NCI-H2196 (cell line): ENCODE measurements around the gene CCL20.
"Not testable (repeated sequence)": the region's sequence is repeated elsewhere in the genome, so short reads cannot be mapped to it uniquely, and the experiment has no call there.

ENCODE experiments used
- DNase-seq: peaks from one replicate; lab custom pipeline; 2025; ENCODE audit not compliant: unreplicated experiment; lab: John Stamatoyannopoulos, UW

Gene CCL20

DNA sequence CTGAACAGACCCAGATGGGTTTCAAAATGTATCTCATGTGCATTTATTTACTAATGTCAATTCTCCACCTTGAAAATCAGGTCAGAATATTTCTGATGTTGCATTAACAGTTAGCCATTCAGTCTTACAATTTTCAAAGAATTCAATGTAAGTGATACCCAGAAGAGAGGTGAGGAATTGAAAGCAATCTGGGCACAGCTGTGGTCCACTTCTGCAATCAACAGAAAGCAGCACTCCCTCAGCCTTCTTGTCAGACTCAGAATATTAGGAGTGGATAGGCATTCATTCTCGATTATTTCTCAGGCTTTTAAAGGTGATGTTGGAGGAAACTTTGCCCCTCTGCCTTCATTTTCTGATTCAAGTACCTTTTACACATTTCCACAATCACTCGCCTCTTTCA lies 15.7 kb downstream of the CCL20 start:
- DNase-seq = no peak

- DNase-seq = no peak
These were observed 20.8 kb downstream of the CCL20 start for GRCh38 chr2:227834423-227834822.

DNA sequence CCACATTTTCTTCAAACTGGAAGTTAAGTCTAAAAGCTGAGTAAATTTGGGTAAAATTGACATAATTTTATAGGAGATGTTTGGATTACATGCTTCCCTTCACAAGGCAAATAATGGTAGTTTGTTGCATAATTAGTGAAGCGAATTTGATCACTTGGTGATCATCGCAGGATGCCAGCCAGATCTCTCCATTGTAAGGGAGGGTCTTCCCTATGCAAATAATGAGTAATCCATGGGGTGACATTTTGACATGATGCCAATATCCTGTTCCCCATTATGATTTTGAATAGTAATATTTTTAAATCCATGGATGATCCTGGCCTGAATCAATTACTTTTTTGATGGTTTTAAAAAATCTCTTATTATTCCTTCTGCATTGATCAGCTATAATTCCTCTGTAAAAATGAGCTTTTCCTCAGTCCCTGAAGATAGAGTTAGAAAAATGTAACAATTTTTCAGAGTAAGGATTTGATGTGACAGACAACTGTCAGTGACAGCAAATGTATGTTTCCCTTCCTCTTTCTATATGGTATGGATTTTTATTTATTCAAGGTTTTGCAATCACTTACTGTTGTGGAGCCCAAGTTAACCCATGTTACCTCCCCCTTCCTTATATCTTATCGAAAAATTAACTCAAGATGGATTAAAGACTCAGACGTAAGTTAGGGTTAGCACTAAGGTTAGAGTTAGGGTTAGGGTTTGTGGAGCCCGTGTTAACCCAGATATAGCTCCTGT lies 21.4 kb downstream of the CCL20 start:
- DNase-seq = no peak

DNA sequence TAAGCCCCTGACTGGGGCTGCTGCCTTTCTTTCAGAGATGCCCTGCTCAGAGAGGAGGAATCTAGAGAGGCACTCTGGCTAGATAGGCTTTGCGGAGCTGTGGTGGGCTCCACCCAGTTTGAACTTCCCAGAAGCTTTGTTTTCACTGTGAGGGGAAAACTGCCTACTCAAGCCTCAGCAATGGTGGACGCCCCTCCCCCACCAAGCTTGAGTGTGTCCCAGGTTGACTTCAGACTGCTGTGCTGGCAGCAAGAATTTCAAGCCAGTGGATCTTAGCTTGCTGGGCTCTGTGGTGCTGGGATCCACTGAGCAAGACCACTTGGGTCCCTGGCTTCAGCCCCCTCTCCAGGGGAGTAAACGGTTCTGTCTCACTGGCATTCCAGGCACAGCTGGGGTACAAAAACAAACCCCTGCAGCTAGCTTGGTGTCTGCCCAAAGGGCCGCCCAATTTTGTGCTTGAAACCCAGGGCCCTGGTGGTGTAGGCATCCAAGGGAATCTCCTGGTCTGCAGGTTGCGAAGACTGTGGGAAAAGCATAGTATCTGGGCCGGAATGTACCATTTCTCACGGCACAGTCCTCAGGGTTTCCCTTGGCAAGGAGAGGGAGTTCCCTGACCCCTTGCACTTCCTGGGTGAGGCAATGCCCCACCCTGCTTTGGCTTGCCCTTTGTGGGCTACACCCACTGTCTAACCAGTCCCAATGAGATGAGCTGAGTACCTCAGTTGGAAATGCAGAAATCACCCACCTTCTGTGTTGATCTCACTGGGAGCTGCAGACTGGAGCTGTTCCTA lies 25.9 kb downstream of the CCL20 start:
- DNase-seq = not testable (repeated sequence)

GRCh38 chr2:227846831-227847230 lies 33.2 kb downstream of the CCL20 start:
- no peak for DNase-seq

- DNase-seq = no peak
These were observed 34.5 kb downstream of the CCL20 start for GRCh38 chr2:227848146-227848545.

DNA sequence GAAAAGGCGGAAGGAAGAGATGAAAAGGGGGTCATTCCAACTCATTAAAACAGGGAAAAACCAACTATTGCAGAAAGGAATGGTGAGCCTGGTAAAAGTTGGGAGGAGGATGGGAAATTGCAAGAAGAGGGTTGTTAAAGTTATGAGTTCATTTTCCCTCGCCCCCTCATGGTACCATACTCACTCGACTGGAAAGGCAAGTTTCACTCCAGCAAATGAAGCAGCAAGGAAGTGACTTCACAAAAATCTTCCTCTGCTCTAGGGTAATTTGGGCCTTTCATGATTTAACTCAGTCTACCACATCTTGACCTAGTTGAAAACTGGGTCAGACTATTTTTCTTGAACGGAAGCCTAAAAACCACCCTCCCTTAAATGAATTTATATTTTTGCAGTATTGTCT lies 34.9 kb downstream of the CCL20 start:
- DNase-seq = no peak

DNA sequence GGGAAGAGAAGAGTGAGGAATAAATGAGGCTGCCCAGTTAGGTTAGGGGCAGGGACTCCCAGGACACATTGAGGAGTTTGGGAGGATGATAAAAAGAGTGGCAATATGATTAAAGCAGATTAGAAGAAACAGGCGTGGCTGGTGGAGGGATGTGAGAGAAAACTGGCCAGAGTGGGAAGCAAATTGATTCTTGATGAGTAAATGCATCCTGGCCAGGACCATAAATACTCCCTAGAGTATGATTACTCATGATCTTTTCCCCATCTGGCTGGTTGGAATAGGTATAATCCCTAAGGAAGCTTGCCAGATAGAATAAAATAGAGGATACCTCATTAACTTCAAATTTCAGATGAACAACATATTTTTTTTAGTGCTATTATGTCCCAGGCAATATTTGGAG lies 36.3 kb downstream of the CCL20 start:
- DNase-seq = no peak

DNA sequence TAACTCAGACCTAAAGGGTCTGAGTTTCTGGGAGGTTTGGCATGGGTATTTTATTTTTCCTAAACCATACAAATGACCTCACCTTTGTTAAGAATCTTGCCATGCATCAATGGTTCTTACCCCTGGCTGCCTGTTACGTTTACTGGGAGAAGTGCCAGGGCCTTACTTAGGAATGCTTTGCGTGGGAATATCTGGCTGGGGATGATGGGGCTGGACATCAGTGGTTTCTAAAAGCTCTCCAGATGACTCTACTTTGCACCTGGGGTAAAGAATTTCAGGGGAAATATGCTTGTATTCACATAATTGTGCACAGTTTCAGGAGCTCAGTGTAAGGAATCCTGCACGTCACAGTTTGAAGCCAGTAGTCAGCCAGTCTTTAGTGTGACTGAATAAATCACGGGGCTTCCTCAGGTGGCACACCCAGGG lies 39.6 kb downstream of the CCL20 start:
- no peak for DNase-seq

- DNase-seq = no peak
These were observed 40.2 kb downstream of the CCL20 start for GRCh38 chr2:227853765-227854271.

GRCh38 chr2:227855440-227855839 lies 41.8 kb downstream of the CCL20 start:
- no peak for DNase-seq

DNA sequence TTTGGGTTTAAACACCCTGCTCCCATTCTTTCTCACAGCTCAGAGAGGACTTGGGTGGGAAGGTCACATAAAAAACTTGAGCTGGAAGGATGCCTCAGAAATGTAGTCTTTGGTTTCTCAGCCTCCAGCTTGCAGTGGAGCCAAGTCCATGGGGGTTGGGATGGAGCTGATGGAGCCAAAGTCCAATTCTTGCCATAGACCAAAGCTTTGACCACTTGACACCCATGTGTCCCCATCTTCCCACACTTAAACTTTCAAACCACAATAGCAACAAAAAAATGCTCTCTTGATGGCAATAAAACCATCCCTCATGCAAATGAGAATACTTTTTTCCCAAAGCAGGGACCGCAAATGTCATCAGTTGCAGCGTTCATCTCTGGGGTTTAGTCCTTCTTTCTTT lies 43.1 kb downstream of the CCL20 start:
- no peak for DNase-seq

- DNase-seq = no peak
These were observed 46.6 kb downstream of the CCL20 start for GRCh38 chr2:227860221-227860641.

DNA sequence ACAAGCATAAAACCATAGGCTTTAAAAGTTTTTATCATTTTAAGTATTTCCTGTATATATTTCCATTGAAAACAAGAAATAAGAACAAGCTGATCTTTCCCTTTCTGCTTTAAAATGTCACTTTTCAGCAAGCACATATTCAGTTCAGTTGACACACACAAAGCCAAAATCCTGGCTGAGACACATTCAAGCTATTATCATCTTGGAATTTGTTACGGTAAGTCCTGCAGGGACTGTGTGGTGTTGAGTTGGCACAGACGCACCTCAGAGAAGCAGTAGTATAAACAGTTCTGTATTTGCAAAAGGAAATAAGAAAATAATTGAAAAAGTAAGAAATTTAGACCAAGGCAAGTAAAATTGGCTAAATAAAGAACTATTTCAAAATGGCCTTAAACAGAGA lies 47.4 kb downstream of the CCL20 start:
- DNase-seq = no peak

GRCh38 chr2:227862227-227862740 lies 48.6 kb downstream of the CCL20 start:
- DNase-seq = peak; percentile 9

- DNase-seq = no peak
These were observed 49.3 kb downstream of the CCL20 start for GRCh38 chr2:227862741-227863588.

GRCh38 chr2:227864161-227864756 lies 50.6 kb downstream of the CCL20 start:
- no peak for DNase-seq

DNA sequence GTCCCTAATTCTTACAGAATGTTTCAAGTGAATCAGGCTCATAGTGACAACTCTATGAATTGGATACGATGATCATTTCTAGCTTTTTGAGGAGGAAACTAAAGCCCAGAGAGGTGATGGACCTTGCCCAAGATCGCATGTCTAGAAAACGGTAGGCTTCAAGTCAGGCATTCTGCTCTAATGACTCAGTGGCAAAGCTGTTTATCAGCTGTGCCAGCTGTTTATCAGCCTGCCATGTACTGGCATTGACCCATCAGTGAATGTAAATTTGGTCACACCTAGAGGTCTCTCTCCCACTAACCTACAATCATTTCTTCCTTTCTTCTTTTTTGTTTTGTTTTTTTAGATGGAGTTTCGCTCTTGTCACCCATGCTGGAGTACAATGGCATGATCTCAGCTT lies 51.6 kb downstream of the CCL20 start:
- DNase-seq = no peak
